ENCODE measurements around the gene TIGD2.

DNA sequence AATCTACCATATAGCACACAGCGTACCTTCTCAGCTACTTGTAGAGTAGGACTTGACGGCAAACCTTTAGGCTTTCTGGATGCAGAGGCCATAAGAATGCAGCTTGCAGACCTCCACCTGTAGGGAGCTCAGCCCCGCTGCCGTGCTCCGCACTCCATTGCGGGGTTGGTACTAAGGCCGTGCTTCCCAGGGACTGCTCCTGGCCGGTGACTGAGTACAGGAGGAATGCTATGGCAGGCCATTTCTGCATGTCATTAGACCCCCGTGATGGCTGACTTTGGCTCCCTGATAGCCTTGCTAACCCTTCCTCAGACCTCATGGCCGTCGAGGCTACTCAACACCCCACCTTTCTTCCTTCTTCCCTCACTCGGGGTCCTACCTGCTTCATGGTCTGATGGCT lies 26.4 kb downstream of the TIGD2 start:
- TF ChIP-seq POLR2AphosphoS5 (IDR thresholded peaks at IDR 0.05; ENCODE audit: low read depth, low read length) (no peak), SIN3A (IDR thresholded peaks at IDR 0.05; ENCODE audit: borderline replicate concordance, insufficient read depth, low read depth, low read length) (no peak), TCF7L2 (IDR thresholded peaks at IDR 0.05; ENCODE audit: low read depth, low read length) (no peak)
- TF ChIP-seq, protein P1, sequence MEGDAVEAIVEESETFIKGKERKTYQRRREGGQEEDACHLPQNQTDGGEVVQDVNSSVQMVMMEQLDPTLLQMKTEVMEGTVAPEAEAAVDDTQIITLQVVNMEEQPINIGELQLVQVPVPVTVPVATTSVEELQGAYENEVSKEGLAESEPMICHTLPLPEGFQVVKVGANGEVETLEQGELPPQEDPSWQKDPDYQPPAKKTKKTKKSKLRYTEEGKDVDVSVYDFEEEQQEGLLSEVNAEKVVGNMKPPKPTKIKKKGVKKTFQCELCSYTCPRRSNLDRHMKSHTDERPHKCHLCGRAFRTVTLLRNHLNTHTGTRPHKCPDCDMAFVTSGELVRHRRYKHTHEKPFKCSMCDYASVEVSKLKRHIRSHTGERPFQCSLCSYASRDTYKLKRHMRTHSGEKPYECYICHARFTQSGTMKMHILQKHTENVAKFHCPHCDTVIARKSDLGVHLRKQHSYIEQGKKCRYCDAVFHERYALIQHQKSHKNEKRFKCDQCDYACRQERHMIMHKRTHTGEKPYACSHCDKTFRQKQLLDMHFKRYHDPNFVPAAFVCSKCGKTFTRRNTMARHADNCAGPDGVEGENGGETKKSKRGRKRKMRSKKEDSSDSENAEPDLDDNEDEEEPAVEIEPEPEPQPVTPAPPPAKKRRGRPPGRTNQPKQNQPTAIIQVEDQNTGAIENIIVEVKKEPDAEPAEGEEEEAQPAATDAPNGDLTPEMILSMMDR (IDR thresholded peaks at IDR 0.05): no peak
- TF ChIP-seq, protein P2, sequence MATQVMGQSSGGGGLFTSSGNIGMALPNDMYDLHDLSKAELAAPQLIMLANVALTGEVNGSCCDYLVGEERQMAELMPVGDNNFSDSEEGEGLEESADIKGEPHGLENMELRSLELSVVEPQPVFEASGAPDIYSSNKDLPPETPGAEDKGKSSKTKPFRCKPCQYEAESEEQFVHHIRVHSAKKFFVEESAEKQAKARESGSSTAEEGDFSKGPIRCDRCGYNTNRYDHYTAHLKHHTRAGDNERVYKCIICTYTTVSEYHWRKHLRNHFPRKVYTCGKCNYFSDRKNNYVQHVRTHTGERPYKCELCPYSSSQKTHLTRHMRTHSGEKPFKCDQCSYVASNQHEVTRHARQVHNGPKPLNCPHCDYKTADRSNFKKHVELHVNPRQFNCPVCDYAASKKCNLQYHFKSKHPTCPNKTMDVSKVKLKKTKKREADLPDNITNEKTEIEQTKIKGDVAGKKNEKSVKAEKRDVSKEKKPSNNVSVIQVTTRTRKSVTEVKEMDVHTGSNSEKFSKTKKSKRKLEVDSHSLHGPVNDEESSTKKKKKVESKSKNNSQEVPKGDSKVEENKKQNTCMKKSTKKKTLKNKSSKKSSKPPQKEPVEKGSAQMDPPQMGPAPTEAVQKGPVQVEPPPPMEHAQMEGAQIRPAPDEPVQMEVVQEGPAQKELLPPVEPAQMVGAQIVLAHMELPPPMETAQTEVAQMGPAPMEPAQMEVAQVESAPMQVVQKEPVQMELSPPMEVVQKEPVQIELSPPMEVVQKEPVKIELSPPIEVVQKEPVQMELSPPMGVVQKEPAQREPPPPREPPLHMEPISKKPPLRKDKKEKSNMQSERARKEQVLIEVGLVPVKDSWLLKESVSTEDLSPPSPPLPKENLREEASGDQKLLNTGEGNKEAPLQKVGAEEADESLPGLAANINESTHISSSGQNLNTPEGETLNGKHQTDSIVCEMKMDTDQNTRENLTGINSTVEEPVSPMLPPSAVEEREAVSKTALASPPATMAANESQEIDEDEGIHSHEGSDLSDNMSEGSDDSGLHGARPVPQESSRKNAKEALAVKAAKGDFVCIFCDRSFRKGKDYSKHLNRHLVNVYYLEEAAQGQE (IDR thresholded peaks at IDR 0.05; ENCODE audit: insufficient read depth in 1 of 2, low read depth in 2 of 2, low read length in 1 of 2): no peak
